HG02981 (cell line): ENCODE measurements around the gene LHFPL6.

Source experiments
- ATAC-seq: cut with Tn5 transposase; IDR thresholded peaks from one replicate; pipeline ENCODE4 v1.9.1; 2021; ENCODE audit warnings: mild to moderate bottlenecking, moderate library complexity; ENCODE audit not compliant: unreplicated experiment

The LHFPL6 gene

GRCh38 chr13:39419068-39419467 is 183.9 kb downstream of the LHFPL6 start:
- ATAC-seq: no peak

DNA sequence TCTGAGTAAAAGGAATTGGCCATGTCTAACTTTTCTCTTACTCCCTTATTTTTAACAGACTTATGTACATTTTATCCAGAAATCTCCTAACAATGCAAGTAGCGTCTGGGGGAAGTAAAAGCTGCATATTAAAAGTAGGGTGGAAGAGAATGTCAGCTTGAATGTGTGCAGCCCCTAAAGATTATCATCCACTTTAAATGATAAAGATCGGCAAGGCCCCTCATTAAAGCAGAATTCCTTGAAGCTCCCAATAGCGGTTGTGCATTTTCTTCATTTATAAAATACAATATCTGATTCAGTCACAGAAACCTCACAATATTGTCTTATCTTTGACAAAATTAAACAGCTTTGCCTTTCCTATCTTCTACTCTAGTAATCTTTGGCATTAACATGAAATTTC is 184.6 kb downstream of the LHFPL6 start:
- ATAC-seq: no peak

GRCh38 chr13:39417643-39418042 is 185.3 kb downstream of the LHFPL6 start:
- no peak for ATAC-seq

- no peak for ATAC-seq
These were observed 185.9 kb downstream of the LHFPL6 start for GRCh38 chr13:39417131-39417530.

DNA sequence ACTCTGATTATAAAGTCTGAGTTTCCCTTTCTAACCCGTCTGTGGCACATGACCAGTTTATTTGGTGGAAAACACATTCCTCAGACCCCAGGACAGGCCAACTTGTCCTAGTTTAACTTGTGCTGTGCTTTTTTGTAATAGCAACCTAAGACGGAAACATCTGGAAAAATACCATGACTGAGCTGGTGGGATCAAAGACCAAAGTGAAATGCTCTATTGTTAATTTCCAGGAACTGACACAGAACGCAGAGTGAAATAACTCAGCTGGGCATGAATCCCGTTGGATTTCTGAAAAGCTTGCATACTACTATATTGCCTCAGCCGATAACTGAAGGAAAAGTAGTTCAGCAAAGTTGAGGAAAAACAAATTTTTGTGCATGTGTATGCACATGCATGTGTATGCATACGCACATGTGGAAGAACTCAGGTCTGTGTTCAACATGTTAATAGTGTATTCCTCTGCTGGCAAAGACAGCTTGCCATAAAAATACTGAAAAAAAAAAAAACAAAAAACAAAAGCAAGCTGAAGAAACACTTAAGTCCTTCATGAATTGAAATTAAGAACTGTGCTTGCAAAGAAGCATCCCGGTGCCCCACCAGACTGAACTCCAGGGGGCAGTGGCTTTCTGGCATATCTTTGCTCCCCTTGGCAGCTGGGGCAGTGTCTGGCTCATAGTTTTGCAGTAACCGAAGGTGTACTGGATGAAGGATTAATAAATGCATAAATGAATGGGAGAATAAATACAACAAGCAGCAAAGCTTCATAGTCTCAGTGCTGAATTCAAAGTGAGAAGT is 187.8 kb downstream of the LHFPL6 start:
- no peak for ATAC-seq

- no peak for ATAC-seq
These were observed 188.7 kb downstream of the LHFPL6 start for GRCh38 chr13:39414339-39414738.

DNA sequence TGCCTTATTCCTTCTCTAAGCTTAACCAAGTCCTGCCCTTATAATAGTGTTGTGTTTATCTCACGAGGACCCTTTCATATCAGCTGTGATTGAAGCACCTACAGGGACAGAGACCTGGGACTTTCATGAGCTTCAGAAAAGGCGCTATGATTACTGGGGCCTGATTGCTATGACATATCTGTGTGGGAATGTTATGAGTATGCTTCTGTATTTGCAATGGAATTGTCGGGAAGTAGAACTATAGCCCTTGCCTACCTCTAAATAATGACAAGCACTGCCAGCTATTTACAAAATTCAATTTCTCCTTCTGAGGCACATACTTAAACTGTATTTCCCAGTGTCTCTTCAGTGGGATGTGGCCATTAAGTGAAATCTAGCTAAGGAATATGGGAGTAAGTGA is 191.5 kb downstream of the LHFPL6 start:
- no peak for ATAC-seq

DNA sequence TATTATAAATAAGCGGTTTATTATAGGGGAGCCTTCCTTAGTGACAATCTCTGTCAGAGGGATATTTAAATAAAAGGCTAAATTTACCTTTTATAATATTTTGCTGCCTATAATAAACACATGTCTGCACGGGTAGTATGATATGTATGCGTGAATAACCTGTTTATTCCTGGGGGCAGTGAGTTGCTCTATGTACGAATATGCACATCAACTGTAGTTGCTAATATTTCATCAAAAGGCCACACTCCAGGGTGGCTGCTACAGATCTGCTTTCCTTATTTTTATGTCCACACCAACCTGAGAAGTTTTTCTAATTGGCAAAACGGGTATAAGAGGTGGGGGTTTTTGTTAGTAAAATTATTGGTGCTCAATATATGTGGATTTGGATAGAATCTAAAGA is 192.0 kb downstream of the LHFPL6 start:
- no peak for ATAC-seq

GRCh38 chr13:39410096-39410901 is 192.7 kb downstream of the LHFPL6 start:
- ATAC-seq: no peak

DNA sequence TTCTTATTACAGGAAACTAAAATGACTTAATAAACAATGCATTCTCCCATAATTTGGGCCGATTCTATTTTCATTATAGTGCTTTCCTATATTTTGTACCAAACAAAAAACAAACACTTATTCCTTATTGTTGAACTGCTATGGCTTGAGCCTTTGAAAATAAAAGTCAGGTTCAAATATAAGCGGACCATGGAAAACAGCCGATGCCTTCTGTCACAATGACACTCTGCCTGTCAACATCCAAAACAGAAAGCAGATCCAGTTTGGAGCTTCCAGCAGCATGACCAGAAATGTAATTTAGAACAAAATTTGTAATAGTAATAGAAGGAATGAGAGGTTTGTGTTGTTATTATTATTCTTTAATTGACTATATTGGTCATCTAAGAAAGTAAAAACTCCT is 194.5 kb downstream of the LHFPL6 start:
- ATAC-seq: no peak

DNA sequence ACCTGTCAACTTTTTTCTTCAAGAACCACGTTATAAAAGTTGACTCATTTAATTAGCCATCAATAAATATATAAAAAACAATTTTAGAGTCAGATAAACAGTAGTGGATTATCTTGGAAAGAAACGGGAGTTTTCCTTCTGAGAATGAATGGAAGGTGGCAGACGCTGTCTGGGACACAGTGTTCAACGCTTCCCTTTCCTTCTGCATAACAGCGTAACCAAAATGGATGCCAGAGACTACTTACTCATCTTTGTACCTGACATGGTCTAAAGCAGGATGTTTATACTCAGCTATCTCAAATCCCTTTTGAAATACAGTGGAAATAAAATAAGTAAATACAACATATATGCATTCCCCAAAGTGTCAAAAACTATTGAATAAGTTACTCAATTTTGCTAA is 195.2 kb downstream of the LHFPL6 start:
- ATAC-seq: no peak

DNA sequence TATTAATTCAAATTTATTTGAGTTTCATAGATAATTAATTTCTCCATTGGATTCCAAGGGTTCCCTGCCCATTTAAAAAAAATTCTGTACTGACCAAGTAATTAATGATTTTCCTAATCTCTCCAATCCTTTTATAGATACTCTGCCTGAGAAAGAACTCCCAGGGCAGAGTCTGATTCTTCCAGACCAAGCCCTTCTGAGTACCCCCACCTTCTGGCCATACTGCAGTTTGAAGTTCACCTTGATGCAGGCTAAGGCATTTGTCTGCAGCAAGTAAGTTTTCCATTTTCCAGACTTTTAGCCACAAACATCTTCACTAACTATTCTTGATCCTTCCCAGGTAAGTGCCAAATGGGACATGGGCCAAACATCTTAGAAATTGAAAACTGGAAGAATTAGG is 195.9 kb downstream of the LHFPL6 start:
- ATAC-seq: no peak

- ATAC-seq: peak; percentile 87
These were observed 196.3 kb downstream of the LHFPL6 start for GRCh38 chr13:39406688-39407087.

- no peak for ATAC-seq
These were observed 197.3 kb downstream of the LHFPL6 start for GRCh38 chr13:39405596-39406205.

DNA sequence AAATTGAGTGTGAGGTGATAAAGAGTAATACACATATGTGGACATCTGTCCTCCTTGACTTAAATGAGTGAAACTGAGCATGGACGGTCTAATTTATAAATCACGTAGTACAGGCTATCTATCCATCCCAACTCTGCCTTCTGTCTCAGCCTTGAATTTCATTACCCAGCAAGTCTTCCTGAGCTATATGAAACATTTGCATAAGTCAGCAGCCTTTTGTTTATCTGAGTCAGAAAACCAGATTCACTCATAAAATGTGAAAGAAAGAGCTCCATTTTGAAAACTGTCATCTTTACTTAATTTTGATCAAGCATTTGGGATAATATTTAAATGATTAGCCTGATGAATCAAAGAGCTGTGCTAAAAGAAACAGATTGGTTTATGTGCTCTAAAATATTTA is 197.9 kb downstream of the LHFPL6 start:
- ATAC-seq: no peak

DNA sequence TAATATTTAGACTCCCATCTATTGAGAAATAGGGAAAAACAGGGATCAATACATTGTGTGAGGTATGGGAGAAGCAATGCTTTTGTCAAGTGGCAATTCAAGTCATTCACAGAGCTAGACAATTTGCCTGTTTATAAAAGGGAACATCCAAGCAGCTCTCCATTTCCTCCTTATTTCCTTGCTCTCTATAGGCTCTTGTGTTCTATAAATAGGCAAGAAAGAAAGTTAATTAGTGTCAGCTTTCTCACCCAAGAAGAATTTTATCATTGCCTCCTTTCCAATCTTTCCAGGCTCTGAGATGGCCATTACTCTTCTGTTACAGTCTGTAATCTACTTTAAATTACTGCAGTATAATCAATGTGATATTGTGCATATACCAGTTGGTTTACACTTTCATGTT is 199.9 kb downstream of the LHFPL6 start:
- ATAC-seq: no peak

DNA sequence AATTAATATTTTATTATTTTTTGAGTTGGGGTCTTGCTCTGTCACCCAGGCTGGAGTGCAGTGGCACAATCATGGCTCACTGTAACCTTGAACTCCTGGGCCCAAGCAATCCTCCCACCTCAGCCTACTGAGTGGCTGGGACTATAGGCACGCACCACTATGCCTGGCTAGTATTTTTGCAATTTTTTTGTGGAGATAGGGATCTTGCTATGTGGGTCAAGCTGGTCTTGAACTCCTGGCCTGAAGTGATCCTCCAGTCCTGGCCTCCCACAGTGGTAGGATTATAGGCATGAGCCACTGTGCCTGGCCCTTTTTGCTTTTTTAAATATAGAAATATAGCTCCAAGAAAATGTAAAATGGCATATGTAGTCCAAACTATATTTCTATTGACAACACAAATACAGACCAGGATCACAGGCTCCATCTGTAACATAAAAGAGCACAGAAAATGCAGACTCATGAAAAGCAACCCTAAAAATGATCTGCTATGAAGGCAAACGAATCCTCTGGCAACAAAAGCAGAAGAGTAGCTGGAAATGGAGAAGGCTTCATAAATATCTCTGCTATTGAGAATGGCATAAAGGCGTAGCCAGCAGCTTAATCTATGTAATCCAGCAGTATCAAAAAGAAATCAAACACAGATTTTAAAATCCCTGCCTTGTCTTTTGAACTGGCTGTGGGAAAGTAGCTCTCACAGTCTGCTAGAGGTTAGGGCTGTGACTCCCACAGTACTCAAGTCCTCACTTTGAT is 200.6 kb downstream of the LHFPL6 start:
- no peak for ATAC-seq

DNA sequence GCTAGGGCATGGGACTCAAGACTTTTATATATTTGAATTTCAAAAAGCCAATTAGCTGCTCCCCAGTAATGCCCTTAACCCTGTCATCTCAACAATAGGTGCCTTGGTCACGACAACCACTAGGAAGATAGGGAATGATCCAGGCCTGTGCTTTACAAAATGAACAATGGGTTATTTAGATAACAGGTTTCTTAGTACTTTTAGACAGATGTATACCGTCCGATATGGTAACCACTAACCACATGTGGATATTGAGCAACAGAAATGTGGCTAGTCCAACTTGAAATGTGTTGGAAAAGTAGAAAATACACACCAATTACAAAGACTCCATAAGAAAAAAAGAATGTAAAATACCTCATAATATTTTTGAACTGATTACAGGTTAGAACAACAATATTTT is 201.2 kb downstream of the LHFPL6 start:
- ATAC-seq: no peak

DNA sequence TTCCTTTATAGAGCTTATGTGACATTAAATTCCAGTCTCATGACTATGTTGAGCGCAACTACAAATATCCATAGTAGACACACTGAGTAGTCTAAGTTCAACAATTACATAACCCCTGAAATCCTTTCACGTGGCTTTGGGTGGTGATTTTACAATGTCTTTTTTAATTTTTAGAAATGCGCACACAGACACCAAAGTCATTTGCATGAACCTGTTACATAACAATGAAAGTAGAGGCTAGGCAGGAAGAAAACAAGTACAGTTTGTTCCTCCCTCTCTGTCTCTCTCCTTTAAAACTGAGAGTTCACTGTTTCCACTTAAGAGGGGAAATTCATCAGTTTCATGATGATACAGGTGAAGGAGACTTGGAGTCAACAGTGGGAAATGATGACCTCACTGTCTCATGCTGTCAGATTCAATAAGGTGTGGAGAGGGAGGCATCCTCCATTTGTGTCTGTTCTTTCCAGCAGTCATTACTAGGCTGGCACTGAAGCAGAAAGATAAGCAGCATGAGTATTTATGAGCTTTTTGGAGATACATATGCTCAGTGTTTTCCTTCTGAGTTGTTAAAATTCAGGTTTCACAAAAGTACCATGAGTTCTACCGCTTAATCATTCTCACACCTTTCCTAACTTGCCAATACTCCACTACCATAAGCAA is 201.8 kb downstream of the LHFPL6 start:
- ATAC-seq: no peak

- no peak for ATAC-seq
These were observed 203.9 kb downstream of the LHFPL6 start for GRCh38 chr13:39399102-39399501.

- no peak for ATAC-seq
These were observed 205.1 kb downstream of the LHFPL6 start for GRCh38 chr13:39397896-39398265.
